GM21381 (cell line): Measurements from ENCODE around the gene SERTAD3.
"Not testable (repeated sequence)": the region's sequence is repeated elsewhere in the genome, so short reads cannot be mapped to it uniquely, and the experiment has no call there.

Source experiments
- ATAC-seq: cut with Tn5 transposase; IDR thresholded peaks from one replicate; pipeline ENCODE4 v1.9.1; 2021; ENCODE audit warnings: mild to moderate bottlenecking, moderate library complexity; ENCODE audit not compliant: unreplicated experiment

SERTAD3 gene

GRCh38 chr19:40411958-40412499 is 32.1 kb downstream of the SERTAD3 start:
- ATAC-seq, result no peak

GRCh38 chr19:40411125-40411842 is 32.9 kb downstream of the SERTAD3 start:
- no peak for ATAC-seq

GRCh38 chr19:40410030-40410389 is 34.1 kb downstream of the SERTAD3 start:
- no peak for ATAC-seq

GRCh38 chr19:40408598-40408925 is 35.6 kb downstream of the SERTAD3 start:
- ATAC-seq, result not testable (repeated sequence)

- no peak for ATAC-seq
Observed at GRCh38 chr19:40407714-40408597, 36.2 kb downstream of the SERTAD3 start.

GRCh38 chr19:40403262-40403984 is 40.7 kb downstream of the SERTAD3 start:
- ATAC-seq, result peak; percentile 65

- ATAC-seq, result no peak
Observed at GRCh38 chr19:40400559-40400958, 43.6 kb downstream of the SERTAD3 start.

- no peak for ATAC-seq
Observed at GRCh38 chr19:40398417-40399131, 45.6 kb downstream of the SERTAD3 start.

GRCh38 chr19:40397568-40397906 is 46.6 kb downstream of the SERTAD3 start:
- no peak for ATAC-seq

GRCh38 chr19:40396886-40397567 is 47.1 kb downstream of the SERTAD3 start:
- no peak for ATAC-seq

GRCh38 chr19:40395956-40396355 is 48.2 kb downstream of the SERTAD3 start:
- no peak for ATAC-seq

GRCh38 chr19:40394816-40395210 is 49.3 kb downstream of the SERTAD3 start:
- ATAC-seq, result no peak

GRCh38 chr19:40393894-40394815 is 50.0 kb downstream of the SERTAD3 start:
- no peak for ATAC-seq

GRCh38 chr19:40392894-40393517 is 51.1 kb downstream of the SERTAD3 start:
- no peak for ATAC-seq

- no peak for ATAC-seq
Observed at GRCh38 chr19:40392123-40392522, 52.0 kb downstream of the SERTAD3 start.
